Keratinocyte (primary cell): ENCODE data around the gene POLR2L. TPM values are rescaled to one million over a fixed set of nuclear protein-coding genes. Genes with fewer than 3 reads are reported as not detected.
A peak's percentile ranks its signal among the peaks of the same experiment; 100 is the strongest.

Experiments used
- DNase-seq: peaks from one replicate; pipeline ENCODE4 v3.0.0-alpha.2; 2011; ENCODE audit warnings: low read depth, missing footprints, low spot score
- FAIRE-seq: peaks from 2 replicates; lab custom pipeline; 2011; peaks lifted over from hg19 to GRCh38; lab: Jason Lieb, UNC
- H2AFZ ChIP-seq: 2 replicates; pipeline ENCODE4 v1.6.0; 2012; ENCODE audit warnings: low read length, control low read depth, inconsistent platforms; ENCODE audit not compliant: control insufficient read depth
- H3K27ac ChIP-seq: 2 replicates; pipeline ENCODE4 v1.5.1; 2011; ENCODE audit warnings: low read length; ENCODE audit not compliant: control insufficient read depth, insufficient read depth
- H3K27me3 ChIP-seq: 3 replicates; pipeline ENCODE4 v1.6.0; 2011; ENCODE audit warnings: low read length; ENCODE audit not compliant: control insufficient read depth, insufficient read depth; ENCODE audit errors: extremely low read depth
- H3K36me3 ChIP-seq, 2 experiments: 2 replicates in 1 of 2; 3 replicates in 1 of 2; pipeline ENCODE4 v1.5.1; 2011; ENCODE audit warnings: low read length in 2 of 2, mild to moderate bottlenecking in 1 of 2; ENCODE audit not compliant: control insufficient read depth in 2 of 2, insufficient read depth in 2 of 2; ENCODE audit errors: extremely low read depth in 1 of 2
- H3K4me1 ChIP-seq: 3 replicates; pipeline ENCODE4 v1.5.1; 2011; ENCODE audit warnings: low read length; ENCODE audit not compliant: control insufficient read depth, insufficient read depth; ENCODE audit errors: extremely low read depth
- H3K4me2 ChIP-seq: 3 replicates; pipeline ENCODE4 v1.6.0; 2011; ENCODE audit warnings: low read depth, low read length; ENCODE audit not compliant: control insufficient read depth, insufficient read depth; ENCODE audit errors: extremely low read depth
- H3K4me3 ChIP-seq, 3 experiments: fragments of 200-600 bp in 1 of 3; sonication (generic) in 1 of 3; 2 replicates in 2 of 3; 3 replicates in 1 of 3; pipeline ENCODE4 v1.5.1; 2011 to 2016; ENCODE audit warnings: low read length in 3 of 3, mild to moderate bottlenecking in 3 of 3, control low read depth in 2 of 3, inconsistent platforms in 1 of 3, low read depth in 1 of 3, mixed read lengths in 1 of 3, mixed run types in 1 of 3, moderate library complexity in 1 of 3; ENCODE audit not compliant: control insufficient read depth in 2 of 3, insufficient read depth in 2 of 3; ENCODE audit errors: extremely low read depth in 1 of 3
- H3K79me2 ChIP-seq: 2 replicates; pipeline ENCODE4 v1.6.0; 2012; ENCODE audit warnings: low read length; ENCODE audit not compliant: control insufficient read depth, insufficient read depth
- H3K9ac ChIP-seq: 3 replicates; pipeline ENCODE4 v1.6.0; 2011; ENCODE audit warnings: low read length; ENCODE audit not compliant: control insufficient read depth, insufficient read depth; ENCODE audit errors: extremely low read depth
- H3K9me1 ChIP-seq: 3 replicates; pipeline ENCODE4 v1.6.0; 2011; ENCODE audit warnings: low read length; ENCODE audit not compliant: control insufficient read depth, insufficient read depth; ENCODE audit errors: extremely low read depth
- H3K9me3 ChIP-seq: 2 replicates; pipeline ENCODE4 v1.5.1; 2012; ENCODE audit warnings: low read depth, low read length; ENCODE audit not compliant: control insufficient read depth
- H4K20me1 ChIP-seq: 3 replicates; pipeline ENCODE4 v1.6.0; 2011; ENCODE audit warnings: low read length; ENCODE audit not compliant: control insufficient read depth, insufficient read depth; ENCODE audit errors: extremely low read depth
- EZH2 ChIP-seq: IDR thresholded peaks from one replicate; pipeline ENCODE4 v1.6.1; 2012; ENCODE audit warnings: inconsistent platforms, mild to moderate bottlenecking, low read length, moderate library complexity
- dilution Hi-C: fragments of 300-500 bp; cut with MboI; formaldehyde crosslinking; loops from one replicate; pipeline ENCODE4 v1.7.0; 2020; ENCODE audit warnings: low sequenced_read_pairs; ENCODE audit not compliant: extremely low pct_ligation_motif_present
- polyA plus RNA-seq, 5 experiments: library from polyadenylated mRNA; depleted of rRNA in 3 of 5; stranded (reverse) in 3 of 5; stranded (forward) in 1 of 5; unstranded in 1 of 5; fragments of >200 nt; gene quantifications; 1 replicate in 1 of 5; 2 replicates in 3 of 5; 3 replicates in 1 of 5; pipeline versions ENCODE4 v1.2.1 to v1.2.3, GENCODE V29; 2011 to 2012; ENCODE audit warnings: missing spikeins in 2 of 5, low read depth in 1 of 5, low replicate concordance in 1 of 5
- TF ChIP-seq, protein P1 (sequence below), 3 experiments: IDR thresholded peaks in 1 of 3; conservative IDR thresholded peaks in 1 of 3; optimal IDR thresholded peaks in 1 of 3; 2 replicates in 2 of 3; 3 replicates in 1 of 3; pipeline versions ENCODE3 to v1.5.1; 2011; ENCODE audit warnings: low read length in 3 of 3, mild to moderate bottlenecking in 3 of 3, moderate library complexity in 2 of 3, control low read depth in 1 of 3, inconsistent platforms in 1 of 3; ENCODE audit not compliant: insufficient read depth in 2 of 3; ENCODE audit errors: extremely low read depth in 1 of 3

POLR2L gene
- polyA plus RNA-seq, 1 donor (not counting 4 experiments of a cell fraction or from before 2014, with no cell fraction given), result 145 TPM

- Histone ChIP-seq H3K9me3 (no peaks in the 10 kb centered on the region), H3K79me2 (peaks cover 51% of the 10 kb centered on the region), H3K4me2 (peak overlapping the region; percentile 90), H4K20me1 (peaks cover 23% of the 10 kb centered on the region), H3K27ac (peak overlapping the region; percentile 74), H3K4me1 (peaks cover 62% of the 10 kb centered on the region), H3K9me1 (peaks cover 5% of the 10 kb centered on the region), H2AFZ (no peak overlapping the region), H3K9ac (peak overlapping the region; percentile 90), H3K36me3 (peaks cover 6 to 20% of the 10 kb centered on the region in 2 experiments), H3K27me3 (no peaks in the 10 kb centered on the region), H3K4me3 (peak overlapping the region; percentile 92 to 96 (median 95))
- dilution Hi-C loops, result no loop called here
- FAIRE-seq (peak; percentile 60), DNase-seq (no peak)
- TF ChIP-seq EZH2, result no peak
- TF ChIP-seq, protein P1, sequence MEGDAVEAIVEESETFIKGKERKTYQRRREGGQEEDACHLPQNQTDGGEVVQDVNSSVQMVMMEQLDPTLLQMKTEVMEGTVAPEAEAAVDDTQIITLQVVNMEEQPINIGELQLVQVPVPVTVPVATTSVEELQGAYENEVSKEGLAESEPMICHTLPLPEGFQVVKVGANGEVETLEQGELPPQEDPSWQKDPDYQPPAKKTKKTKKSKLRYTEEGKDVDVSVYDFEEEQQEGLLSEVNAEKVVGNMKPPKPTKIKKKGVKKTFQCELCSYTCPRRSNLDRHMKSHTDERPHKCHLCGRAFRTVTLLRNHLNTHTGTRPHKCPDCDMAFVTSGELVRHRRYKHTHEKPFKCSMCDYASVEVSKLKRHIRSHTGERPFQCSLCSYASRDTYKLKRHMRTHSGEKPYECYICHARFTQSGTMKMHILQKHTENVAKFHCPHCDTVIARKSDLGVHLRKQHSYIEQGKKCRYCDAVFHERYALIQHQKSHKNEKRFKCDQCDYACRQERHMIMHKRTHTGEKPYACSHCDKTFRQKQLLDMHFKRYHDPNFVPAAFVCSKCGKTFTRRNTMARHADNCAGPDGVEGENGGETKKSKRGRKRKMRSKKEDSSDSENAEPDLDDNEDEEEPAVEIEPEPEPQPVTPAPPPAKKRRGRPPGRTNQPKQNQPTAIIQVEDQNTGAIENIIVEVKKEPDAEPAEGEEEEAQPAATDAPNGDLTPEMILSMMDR (optimal IDR thresholded peaks at IDR 0.05 in 1 of 3, IDR thresholded peaks at IDR 0.05 in 1 of 3, conservative IDR thresholded peaks at IDR 0.05 in 1 of 3; ENCODE audit: extremely low read depth in 1 of 3, insufficient read depth in 2 of 3, low read length in 3 of 3), result peak in 1 of 3 experiments; percentile 5
These were observed 1.7 kb upstream of the POLR2L start for GRCh38 chr11:843818-844692.

- H3K27ac ChIP-seq, result peak overlapping the region; percentile 74
- TF ChIP-seq, protein P1 (optimal IDR thresholded peaks at IDR 0.05 in 1 of 3, IDR thresholded peaks at IDR 0.05 in 1 of 3, conservative IDR thresholded peaks at IDR 0.05 in 1 of 3; ENCODE audit: extremely low read depth in 1 of 3, insufficient read depth in 2 of 3, low read length in 3 of 3), result no peak
- no peak for TF ChIP-seq EZH2
- FAIRE-seq (no peak), DNase-seq (no peak)
- H3K9ac ChIP-seq, result peak overlapping the region; percentile 90
- peaks cover 59% of the 10 kb centered on the region for H3K4me1 ChIP-seq
- peak overlapping the region; percentile 92 to 96 (median 95) for H3K4me3 ChIP-seq
- no peaks in the 10 kb centered on the region for H3K9me3 ChIP-seq
- dilution Hi-C loops, result no loop called here
- peaks cover 19% of the 10 kb centered on the region for H4K20me1 ChIP-seq
- H3K36me3 ChIP-seq, result peaks cover 11 to 25% of the 10 kb centered on the region in 2 experiments
- H3K79me2 ChIP-seq, result peaks cover 52% of the 10 kb centered on the region
- peaks cover 8% of the 10 kb centered on the region for H3K9me1 ChIP-seq
- H3K4me2 ChIP-seq, result peak overlapping the region; percentile 90
- H2AFZ ChIP-seq, result no peak overlapping the region
- H3K27me3 ChIP-seq, result no peaks in the 10 kb centered on the region
These were observed 881 bp upstream of the POLR2L start for GRCh38 chr11:843086-843734.
